ENCODE data around the gene GIT1. TPM values are rescaled to one million over a fixed set of nuclear protein-coding genes. Genes with fewer than 3 reads are reported as not detected.

The GIT1 gene
- polyA plus RNA-seq, 1 of the 3 experiments (the other 2 are of a cell fraction), result 42.9 TPM

- Histone ChIP-seq H3K4me1 (ENCODE audit: control insufficient read depth in 1 of 2, insufficient read depth in 2 of 2, low read depth in 1 of 2, low read length in 1 of 2) (peaks cover 0 to 2% of the 10 kb centered on the region in 2 experiments; a peak in 1 of 4 replicates), H3K36me3 (replicated peaks in 1 of 2; ENCODE audit: control insufficient read depth in 1 of 2, insufficient read depth in 2 of 2, low read length in 1 of 2) (peaks cover 0 to 4% of the 10 kb centered on the region in 2 experiments), H4K20me1 (ENCODE audit: insufficient read depth) (no peaks in the 10 kb centered on the region), H3K79me2 (ENCODE audit: insufficient read depth) (no peaks in the 10 kb centered on the region), H2AFZ (ENCODE audit: low read depth) (no peak overlapping the region), H3K27me3 (ENCODE audit: insufficient read depth) (no peaks in the 10 kb centered on the region), H3F3A (replicated peaks; ENCODE audit: insufficient read depth) (no peaks in the 10 kb centered on the region), H3K9ac (no peak overlapping the region), H3K4me3 (ENCODE audit: low read depth in 2 of 2, low read length in 1 of 2) (no peak overlapping the region), H3K27ac (ENCODE audit: low read depth in 2 of 2, low read length in 1 of 2) (no peak overlapping the region), H3K9me3 (no peaks in the 10 kb centered on the region), H3K9me2 (no peaks in the 10 kb centered on the region), H3K4me2 (no peak overlapping the region)
- DNase-seq, result no peak
- ChIA-PET CTCF (interaction anchor here (1.0 to 3.8 kb wide), 4 partner anchors 10 to 188 kb away, joined by 3 to 22 read pairs (median 8); partner anchors contain the start of gene ABHD15), POLR2A (no interaction called here)
- 80% methylated on average over 1 of the region's 1 CpG for WGBS (ENCODE audit: low lambda C conversion rate)
- no peak for TF ChIP-seq USF2 (IDR thresholded peaks at IDR 0.05; ENCODE audit: borderline replicate concordance, low read depth, low read length)
- no peak for TF ChIP-seq GABPA (IDR thresholded peaks at IDR 0.05; ENCODE audit: low read depth)
- TF ChIP-seq, protein P1, sequence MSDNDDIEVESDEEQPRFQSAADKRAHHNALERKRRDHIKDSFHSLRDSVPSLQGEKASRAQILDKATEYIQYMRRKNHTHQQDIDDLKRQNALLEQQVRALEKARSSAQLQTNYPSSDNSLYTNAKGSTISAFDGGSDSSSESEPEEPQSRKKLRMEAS (IDR thresholded peaks at IDR 0.05; ENCODE audit: low read depth), result no peak
- TF ChIP-seq RAD21 (IDR thresholded peaks at IDR 0.05; ENCODE audit: low read length), result no peak
- TF ChIP-seq NFIC (IDR thresholded peaks at IDR 0.05; ENCODE audit: borderline replicate concordance), result no peak
- no peak for TF ChIP-seq MXI1 (IDR thresholded peaks at IDR 0.05; ENCODE audit: low read depth, low read length)
- TF ChIP-seq, protein P2, sequence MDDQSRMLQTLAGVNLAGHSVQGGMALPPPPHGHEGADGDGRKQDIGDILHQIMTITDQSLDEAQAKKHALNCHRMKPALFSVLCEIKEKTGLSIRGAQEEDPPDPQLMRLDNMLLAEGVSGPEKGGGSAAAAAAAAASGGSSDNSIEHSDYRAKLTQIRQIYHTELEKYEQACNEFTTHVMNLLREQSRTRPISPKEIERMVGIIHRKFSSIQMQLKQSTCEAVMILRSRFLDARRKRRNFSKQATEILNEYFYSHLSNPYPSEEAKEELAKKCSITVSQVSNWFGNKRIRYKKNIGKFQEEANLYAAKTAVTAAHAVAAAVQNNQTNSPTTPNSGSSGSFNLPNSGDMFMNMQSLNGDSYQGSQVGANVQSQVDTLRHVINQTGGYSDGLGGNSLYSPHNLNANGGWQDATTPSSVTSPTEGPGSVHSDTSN (IDR thresholded peaks at IDR 0.05), result no peak
- no peak for TF ChIP-seq RFX5 (IDR thresholded peaks at IDR 0.05; ENCODE audit: low read length)
- TF ChIP-seq MEF2A (IDR thresholded peaks at IDR 0.05; ENCODE audit: borderline replicate concordance, low read depth), result no peak
- no peak for TF ChIP-seq TAF1 (IDR thresholded peaks at IDR 0.05; ENCODE audit: borderline replicate concordance, low read depth, low read length)
- TF ChIP-seq POLR2AphosphoS5 (IDR thresholded peaks at IDR 0.05; ENCODE audit: low read depth, low read length), result no peak
- no peak for TF ChIP-seq TCF12 (IDR thresholded peaks at IDR 0.05)
- no peak for TF ChIP-seq GATA2 (CRISPR knock-in tag; IDR thresholded peaks at IDR 0.05)
- no peak for TF ChIP-seq ELF1 (IDR thresholded peaks at IDR 0.05)
- TF ChIP-seq USF1 (IDR thresholded peaks at IDR 0.05; ENCODE audit: borderline replicate concordance, low read depth), result no peak
- no peak for TF ChIP-seq RXRA (IDR thresholded peaks at IDR 0.05; ENCODE audit: borderline replicate concordance, low read depth)
- TF ChIP-seq, protein P3, sequence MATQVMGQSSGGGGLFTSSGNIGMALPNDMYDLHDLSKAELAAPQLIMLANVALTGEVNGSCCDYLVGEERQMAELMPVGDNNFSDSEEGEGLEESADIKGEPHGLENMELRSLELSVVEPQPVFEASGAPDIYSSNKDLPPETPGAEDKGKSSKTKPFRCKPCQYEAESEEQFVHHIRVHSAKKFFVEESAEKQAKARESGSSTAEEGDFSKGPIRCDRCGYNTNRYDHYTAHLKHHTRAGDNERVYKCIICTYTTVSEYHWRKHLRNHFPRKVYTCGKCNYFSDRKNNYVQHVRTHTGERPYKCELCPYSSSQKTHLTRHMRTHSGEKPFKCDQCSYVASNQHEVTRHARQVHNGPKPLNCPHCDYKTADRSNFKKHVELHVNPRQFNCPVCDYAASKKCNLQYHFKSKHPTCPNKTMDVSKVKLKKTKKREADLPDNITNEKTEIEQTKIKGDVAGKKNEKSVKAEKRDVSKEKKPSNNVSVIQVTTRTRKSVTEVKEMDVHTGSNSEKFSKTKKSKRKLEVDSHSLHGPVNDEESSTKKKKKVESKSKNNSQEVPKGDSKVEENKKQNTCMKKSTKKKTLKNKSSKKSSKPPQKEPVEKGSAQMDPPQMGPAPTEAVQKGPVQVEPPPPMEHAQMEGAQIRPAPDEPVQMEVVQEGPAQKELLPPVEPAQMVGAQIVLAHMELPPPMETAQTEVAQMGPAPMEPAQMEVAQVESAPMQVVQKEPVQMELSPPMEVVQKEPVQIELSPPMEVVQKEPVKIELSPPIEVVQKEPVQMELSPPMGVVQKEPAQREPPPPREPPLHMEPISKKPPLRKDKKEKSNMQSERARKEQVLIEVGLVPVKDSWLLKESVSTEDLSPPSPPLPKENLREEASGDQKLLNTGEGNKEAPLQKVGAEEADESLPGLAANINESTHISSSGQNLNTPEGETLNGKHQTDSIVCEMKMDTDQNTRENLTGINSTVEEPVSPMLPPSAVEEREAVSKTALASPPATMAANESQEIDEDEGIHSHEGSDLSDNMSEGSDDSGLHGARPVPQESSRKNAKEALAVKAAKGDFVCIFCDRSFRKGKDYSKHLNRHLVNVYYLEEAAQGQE (IDR thresholded peaks at IDR 0.05; ENCODE audit: low read depth, low read length), result no peak
- TF ChIP-seq IRF3 (IDR thresholded peaks at IDR 0.05; ENCODE audit: low read depth, low read length), result no peak
- TF ChIP-seq CHD2 (IDR thresholded peaks at IDR 0.05; ENCODE audit: low read length, partially characterized antibody), result no peak
These were observed 32.2 kb downstream of the GIT1 start for GRCh38 chr17:29557085-29557738.
